Fibroblast of skin of left quadriceps (primary cell): Measurements from ENCODE around the gene WDR49.

Source experiments
- DNase-seq, 2 experiments: peaks; one replicate each; pipeline ENCODE4 v3.0.0-alpha.2; 2013; ENCODE audit warnings: low read depth in 2 of 2

WDR49 gene

DNA sequence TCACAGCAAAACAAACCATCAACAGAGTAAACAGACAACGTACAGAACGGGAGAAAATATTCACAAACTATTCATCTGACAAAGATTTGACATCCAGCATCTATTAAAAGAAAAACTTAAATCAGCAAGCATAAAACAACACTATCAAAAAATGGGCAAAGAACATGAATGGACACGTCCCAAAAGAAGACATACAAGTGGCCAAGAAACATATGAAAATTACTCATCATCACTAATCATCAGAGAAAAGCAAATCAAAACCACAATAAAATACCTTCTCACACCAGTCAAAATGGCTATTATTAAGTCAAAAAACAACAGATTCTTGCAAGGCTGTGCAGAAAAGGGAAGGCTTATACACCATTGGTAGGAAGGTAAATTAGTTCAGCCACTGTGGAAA, 166.2 kb downstream of the WDR49 start:
- DNase-seq: no peak

DNA sequence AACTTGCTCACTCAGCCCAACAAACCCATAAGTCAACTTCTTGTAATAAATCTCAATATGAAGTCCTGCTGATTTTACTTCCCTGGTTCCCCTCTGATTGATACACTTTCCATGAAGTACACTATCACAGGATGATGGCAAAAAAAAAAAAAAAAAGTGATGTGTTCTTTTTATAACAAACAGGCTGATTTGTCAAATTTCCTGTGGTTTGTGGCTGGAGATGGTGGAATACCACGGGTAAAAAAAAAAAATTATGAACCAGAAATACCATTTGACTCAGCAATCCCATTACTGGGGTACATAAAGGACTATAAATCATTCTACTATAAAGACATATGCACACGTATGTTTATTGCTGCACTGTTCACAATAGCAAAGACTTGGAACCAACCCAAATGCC, 169.2 kb downstream of the WDR49 start:
- DNase-seq: no peak

DNA sequence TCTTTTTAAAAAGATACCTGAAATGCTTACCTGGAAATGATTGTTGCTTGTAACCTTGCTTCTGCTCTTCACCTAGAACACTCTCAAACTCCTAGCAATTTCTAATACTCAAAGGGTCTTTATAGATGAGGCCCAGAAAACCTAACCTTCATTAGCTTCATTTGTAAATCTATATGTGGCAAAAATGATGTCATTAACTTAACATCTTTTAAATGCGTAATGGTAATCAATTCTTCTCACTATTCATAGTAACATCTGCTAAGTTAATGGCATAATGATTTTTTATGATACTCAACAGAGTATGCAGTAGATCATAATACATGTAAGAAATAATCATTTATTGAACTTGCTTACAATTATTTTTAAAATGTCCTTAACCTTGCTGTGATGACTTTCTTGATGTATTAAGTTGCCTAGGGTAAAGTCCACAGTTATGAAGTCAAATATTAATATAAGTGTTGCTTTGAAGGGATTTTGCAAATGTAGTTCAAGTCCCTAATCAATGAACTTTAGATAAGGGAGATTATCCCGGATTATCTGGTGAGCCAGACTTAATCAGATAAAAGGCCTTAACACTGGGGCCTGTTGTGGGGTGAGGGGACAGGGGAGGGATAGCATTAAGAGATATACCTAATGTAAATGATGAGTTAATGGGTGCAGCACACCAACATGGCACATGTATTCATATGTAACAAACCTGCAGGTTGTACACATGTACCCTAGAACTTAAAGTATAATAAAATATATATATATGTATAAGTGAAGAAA, 169.8 kb downstream of the WDR49 start:
- no peak for DNase-seq

DNA sequence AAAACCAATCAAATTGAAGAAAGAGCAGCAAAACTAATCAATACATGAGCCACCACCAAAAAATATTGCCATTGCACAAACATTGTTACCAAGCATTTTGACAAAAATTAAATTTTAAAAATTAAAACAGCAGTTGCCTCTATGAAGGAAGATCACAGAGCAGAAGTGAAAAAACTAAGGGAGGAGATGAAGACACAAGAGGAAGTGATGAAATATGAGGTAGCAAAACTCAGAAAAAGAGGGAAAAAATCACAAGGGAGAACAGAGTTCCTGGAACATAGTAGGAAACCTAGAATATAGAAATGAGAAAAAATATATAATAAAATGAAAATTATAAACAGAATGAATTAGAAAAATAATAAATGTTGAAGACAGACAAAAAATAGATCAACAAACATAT, 172.6 kb downstream of the WDR49 start:
- DNase-seq: no peak

GRCh38 chr3:167480748-167481147, 173.0 kb downstream of the WDR49 start:
- no peak for DNase-seq

DNA sequence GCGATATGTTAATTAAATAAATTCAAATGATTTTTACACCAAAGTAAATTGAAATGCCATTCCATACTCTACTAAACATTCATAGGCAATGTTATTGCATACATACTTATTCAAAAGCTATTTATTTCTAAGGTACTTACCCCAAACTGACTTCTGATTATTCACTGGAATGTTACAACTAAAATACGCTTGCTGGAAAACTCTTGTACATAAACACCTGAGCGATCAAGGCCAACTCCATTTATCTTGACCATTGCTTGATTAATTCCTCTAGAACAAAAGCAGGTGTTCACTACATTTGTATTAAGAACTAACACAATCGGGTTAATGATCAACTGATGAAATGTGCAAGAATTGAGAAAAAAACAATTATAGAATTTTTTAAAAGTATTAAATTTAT, 179.9 kb downstream of the WDR49 start, which contains the start of gene SERPINI2:
SERPINI2 (minus strand) TSS at position 180 of the 400 bp plus-strand sequence. CDS start 2,208 bp downstream, outside the sequence.
- no peak for DNase-seq

GRCh38 chr3:167469381-167469780, 184.4 kb downstream of the WDR49 start:
- DNase-seq: no peak

DNA sequence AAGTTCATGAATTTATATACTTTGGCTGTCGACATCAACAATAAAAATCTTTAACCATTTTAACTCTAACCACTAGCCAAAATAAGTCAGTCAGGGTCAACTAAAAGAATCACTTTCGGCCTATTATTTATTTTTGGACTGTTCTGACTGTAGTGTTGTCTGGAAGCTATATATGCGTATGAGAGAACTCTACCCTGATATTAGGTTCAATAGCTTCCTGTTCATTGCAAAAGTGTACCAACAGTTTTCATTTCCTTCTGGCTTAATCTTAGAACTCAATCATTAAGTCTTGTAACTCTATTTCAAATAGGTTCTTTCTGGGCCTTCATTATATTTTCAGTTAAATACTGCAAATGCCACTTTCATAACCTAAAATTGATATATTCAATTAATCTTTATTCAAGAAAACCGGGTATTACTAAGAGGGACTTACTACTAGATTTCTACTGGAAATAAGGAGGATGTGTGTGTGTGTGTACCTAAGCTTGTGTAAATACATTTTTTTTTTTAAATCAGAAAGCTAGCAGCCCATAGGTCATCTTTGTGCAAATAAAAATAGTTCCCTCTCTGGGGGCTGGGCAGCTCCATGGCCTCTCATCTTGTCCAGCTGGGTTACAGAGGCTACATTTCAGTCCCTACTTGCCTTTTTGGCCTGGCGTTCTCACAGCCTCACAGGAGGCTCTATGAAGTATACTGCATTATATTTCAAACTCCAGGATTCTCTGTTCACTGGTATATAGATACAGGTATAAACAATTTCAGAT, 185.7 kb downstream of the WDR49 start:
- DNase-seq: no peak

DNA sequence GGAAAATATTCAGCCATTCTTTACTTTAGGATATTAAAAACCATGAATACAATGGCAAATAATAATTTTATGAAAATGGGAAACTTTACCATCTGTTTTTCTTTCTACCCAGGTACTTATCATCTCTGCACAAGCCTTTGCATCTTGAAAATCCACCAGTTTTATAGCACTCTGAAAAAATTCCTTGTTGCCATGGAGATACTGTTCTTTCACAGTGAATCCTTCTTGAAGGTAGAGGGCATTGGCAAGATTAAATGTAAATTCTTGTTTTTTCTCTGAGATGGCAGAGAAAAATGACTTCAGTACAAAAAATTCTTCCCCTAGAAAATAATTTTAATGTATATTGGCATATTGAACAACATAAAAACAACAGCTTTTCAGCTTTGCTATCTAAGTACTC, 186.8 kb downstream of the WDR49 start:
- DNase-seq: no peak

GRCh38 chr3:167456157-167456799, 197.5 kb downstream of the WDR49 start:
- DNase-seq: no peak

- DNase-seq: no peak
Observed at GRCh38 chr3:167453815-167454214, 199.9 kb downstream of the WDR49 start.

GRCh38 chr3:167451282-167451681, 202.5 kb downstream of the WDR49 start:
- DNase-seq: no peak

- DNase-seq: no peak
Observed at GRCh38 chr3:167450675-167451074, 203.1 kb downstream of the WDR49 start.

DNA sequence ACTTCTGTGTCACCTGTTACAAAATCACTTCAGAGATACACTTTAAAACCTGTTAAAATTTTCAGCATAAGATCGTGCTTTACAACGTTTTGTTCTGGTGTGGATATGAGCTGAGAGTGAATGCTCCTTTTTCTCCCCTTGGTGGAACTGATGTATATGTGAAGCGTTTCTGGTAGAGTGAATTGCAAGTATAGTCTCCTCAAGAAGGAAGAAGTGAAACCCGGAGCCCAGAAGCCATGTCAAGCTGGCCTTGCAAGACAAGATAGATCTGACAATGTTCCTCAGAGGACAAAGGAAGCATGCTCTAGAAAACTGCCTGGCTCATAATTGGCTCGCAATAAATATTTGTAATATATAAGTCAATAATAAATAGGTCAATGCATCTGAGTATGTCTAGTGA, 203.5 kb downstream of the WDR49 start:
- DNase-seq: no peak

DNA sequence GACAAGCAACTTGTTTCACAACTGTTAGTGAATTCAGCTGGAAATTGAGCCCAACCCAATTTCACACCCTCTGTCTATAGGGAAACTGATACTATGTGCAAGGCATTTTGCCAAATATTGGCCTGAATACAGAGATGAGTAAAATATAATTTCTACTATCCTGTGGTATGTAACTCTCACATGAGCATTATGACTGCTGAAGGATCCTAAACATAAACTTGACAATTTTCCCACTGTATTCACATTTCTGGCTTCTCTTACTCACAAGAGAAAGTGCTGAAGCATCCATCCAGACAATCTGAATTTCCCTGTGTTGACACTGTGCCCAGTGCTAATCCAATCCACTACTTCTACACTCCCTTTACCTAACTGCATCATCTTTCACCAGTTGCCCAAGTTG, 208.3 kb downstream of the WDR49 start:
- no peak for DNase-seq

DNA sequence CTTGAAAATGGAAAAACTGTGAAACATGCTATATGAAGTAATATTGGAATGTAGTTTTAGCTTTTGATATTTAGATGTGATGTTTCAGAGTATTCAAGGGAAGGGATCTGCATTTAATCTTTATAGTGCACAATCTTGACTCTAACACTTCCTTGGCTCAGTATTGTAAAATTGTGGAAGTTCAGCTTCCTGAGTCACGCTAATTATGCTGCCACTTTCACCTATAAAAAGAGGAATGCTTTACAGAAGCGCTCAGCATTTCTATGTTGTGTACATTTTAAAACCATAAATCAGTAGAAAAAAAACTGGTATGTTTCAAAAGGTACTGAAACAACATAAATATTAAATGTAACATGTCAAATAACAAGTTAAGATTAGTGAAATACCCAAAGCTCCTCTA, 212.5 kb downstream of the WDR49 start:
- DNase-seq: no peak

DNA sequence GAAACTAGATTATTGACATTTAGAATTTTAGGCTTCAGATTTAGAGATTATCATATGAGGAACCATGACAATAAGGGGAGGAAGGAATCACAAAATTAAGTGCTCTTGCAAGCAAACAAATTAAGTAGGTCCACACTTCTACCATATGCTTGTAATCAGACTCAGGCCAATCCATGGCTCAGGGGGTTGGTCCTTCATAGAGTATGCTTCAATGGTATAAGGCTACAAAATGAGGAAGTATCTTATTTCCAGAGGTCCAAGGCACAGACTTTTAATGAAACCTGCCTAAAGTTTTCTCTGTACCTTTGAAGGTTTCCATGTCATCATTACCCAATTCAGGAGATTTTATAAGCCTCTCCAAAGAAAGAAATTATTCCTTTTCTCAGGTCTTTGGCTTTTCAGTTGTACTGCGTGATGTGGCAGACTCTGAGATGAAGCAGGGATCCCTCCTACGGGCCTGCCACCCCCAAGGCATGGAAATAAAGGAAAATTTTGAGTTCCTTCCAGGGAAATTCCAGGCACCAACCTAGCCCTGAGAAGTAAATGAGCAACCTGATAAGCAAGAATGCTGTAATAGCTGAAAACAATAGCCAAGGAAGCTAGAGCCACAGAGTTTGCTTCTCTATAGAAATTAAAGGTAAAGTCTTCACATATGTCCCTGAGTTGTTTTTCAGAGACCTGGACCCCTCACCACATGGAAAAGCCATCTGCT, 216.2 kb downstream of the WDR49 start:
- no peak for DNase-seq
